SK-N-SH treated with all-trans-retinoic acid at 6 μM for 48 hours (cell line): Measurements from ENCODE around the gene C18orf54.
A peak's percentile ranks its signal among the peaks of the same experiment; 100 is the strongest.

Source experiments
- ATAC-seq: fragments of 200-7000 bp; cut with Tn5 transposase; 3 replicates; pipeline ENCODE4 v1.9.1; 2020; ENCODE audit warnings: mild to moderate bottlenecking, moderate library complexity
- ARNTL ChIP-seq: fragments of 450-650 bp; formaldehyde crosslinking; IDR thresholded peaks from 2 replicates; pipeline ENCODE4 v1.5.0; 2020; ENCODE audit warnings: low read depth, mild to moderate bottlenecking, moderate library complexity, borderline replicate concordance
- BACH2 ChIP-seq: fragments of 250-450 bp; sonication (Bioruptor Pico); IDR thresholded peaks from 2 replicates; pipeline ENCODE4 v1.9.0; 2021; ENCODE audit warnings: mild to moderate bottlenecking, borderline replicate concordance
- CSDC2 ChIP-seq: fragments of 250-450 bp; sonication (Bioruptor Pico); IDR thresholded peaks from 2 replicates; pipeline ENCODE4 v1.5.0; 2020; ENCODE audit warnings: mild to moderate bottlenecking, moderate library complexity
- ESRRG ChIP-seq: fragments of 250-450 bp; sonication (Bioruptor Pico); IDR thresholded peaks from 2 replicates; pipeline ENCODE4 v1.6.1; 2021; ENCODE audit warnings: mild to moderate bottlenecking
- GLIS3 ChIP-seq: fragments of 250-450 bp; sonication (Bioruptor Pico); IDR thresholded peaks from 2 replicates; pipeline ENCODE4 v1.5.0; 2020; ENCODE audit warnings: mild to moderate bottlenecking, moderate library complexity
- ISL1 ChIP-seq: fragments of 250-450 bp; sonication (Bioruptor Pico); IDR thresholded peaks from 2 replicates; pipeline ENCODE4 v2.1.2; 2022; ENCODE audit warnings: mild to moderate bottlenecking, moderate library complexity
- OSR1 ChIP-seq: fragments of 250-450 bp; sonication (Bioruptor Pico); IDR thresholded peaks from 2 replicates; pipeline ENCODE4 v1.8.0; 2022; ENCODE audit warnings: moderate library complexity, mild to moderate bottlenecking, inconsistent platforms
- PPARA ChIP-seq: fragments of 250-450 bp; sonication (Bioruptor Pico); IDR thresholded peaks from 2 replicates; pipeline ENCODE4 v1.5.0; 2020; ENCODE audit warnings: mild to moderate bottlenecking, borderline replicate concordance
- RARB ChIP-seq: fragments of 250-450 bp; sonication (Bioruptor Pico); IDR thresholded peaks from 2 replicates; pipeline ENCODE4 v1.8.0; 2021; ENCODE audit warnings: mild to moderate bottlenecking, moderate library complexity
- SNAI2 ChIP-seq: fragments of 250-450 bp; sonication (Bioruptor Pico); IDR thresholded peaks from 2 replicates; pipeline ENCODE4 v1.5.0; 2020; ENCODE audit warnings: mild to moderate bottlenecking, moderate library complexity
- TCF4 ChIP-seq: fragments of 250-450 bp; sonication (Bioruptor Pico); IDR thresholded peaks from 2 replicates; pipeline ENCODE4 v1.8.0; 2021; ENCODE audit warnings: mild to moderate bottlenecking, moderate library complexity, borderline replicate concordance
- TOX ChIP-seq: fragments of 250-450 bp; sonication (Bioruptor Pico); IDR thresholded peaks from 2 replicates; pipeline ENCODE4 v1.8.0; 2021; ENCODE audit warnings: mild to moderate bottlenecking, moderate library complexity, borderline replicate concordance
- ZC3H10 ChIP-seq: fragments of 250-450 bp; sonication (Bioruptor Pico); IDR thresholded peaks from 2 replicates; pipeline ENCODE4 v1.5.1; 2021; ENCODE audit warnings: mild to moderate bottlenecking, moderate library complexity
- ZFP3 ChIP-seq: fragments of 250-450 bp; sonication (Bioruptor Pico); IDR thresholded peaks from 2 replicates; pipeline ENCODE4 v1.5.0; 2020; ENCODE audit warnings: mild to moderate bottlenecking, moderate library complexity
- ZFP30 ChIP-seq: fragments of 450-650 bp; formaldehyde crosslinking; IDR thresholded peaks from 2 replicates; pipeline ENCODE4 v1.5.0; 2022; ENCODE audit warnings: mild to moderate bottlenecking, moderate library complexity
- ZNF565 ChIP-seq: fragments of 450-650 bp; formaldehyde crosslinking; conservative IDR thresholded peaks from 2 replicates; pipeline ENCODE4 v1.5.0; 2020; ENCODE audit warnings: low read depth, mild to moderate bottlenecking, moderate library complexity
- ZNF70 ChIP-seq: fragments of 450-650 bp; formaldehyde crosslinking; IDR thresholded peaks from 2 replicates; pipeline ENCODE4 v1.5.0; 2020; ENCODE audit warnings: mild to moderate bottlenecking, moderate library complexity
- ZNF8 ChIP-seq: fragments of 450-650 bp; formaldehyde crosslinking; IDR thresholded peaks from 2 replicates; pipeline ENCODE4 v1.5.0; 2020; ENCODE audit warnings: mild to moderate bottlenecking, moderate library complexity
- TF ChIP-seq, protein P1 (sequence below): fragments of 250-450 bp; sonication (Bioruptor Pico); IDR thresholded peaks from 2 replicates; pipeline ENCODE4 v1.5.1; 2021; ENCODE audit warnings: mild to moderate bottlenecking, moderate library complexity
- TF ChIP-seq, protein P2 (sequence below): fragments of 250-450 bp; sonication (Bioruptor Pico); IDR thresholded peaks from 2 replicates; pipeline ENCODE4 v1.8.0; 2020; ENCODE audit warnings: mild to moderate bottlenecking, moderate library complexity, borderline replicate concordance
- TF ChIP-seq, protein P3 (sequence below): fragments of 250-450 bp; sonication (Bioruptor Pico); IDR thresholded peaks from 2 replicates; pipeline ENCODE4 v1.5.0; 2020; ENCODE audit warnings: mild to moderate bottlenecking, moderate library complexity
- TF ChIP-seq, protein P4 (sequence below): fragments of 250-450 bp; sonication (Bioruptor Pico); IDR thresholded peaks from 2 replicates; pipeline ENCODE4 v1.5.1; 2020; ENCODE audit warnings: low read depth, mild to moderate bottlenecking, moderate library complexity
- TF ChIP-seq, protein P5 (sequence below): fragments of 250-450 bp; sonication (Bioruptor Pico); IDR thresholded peaks from 2 replicates; pipeline ENCODE4 v1.8.0; 2021; ENCODE audit warnings: low read depth, mild to moderate bottlenecking, moderate library complexity, borderline replicate concordance

Gene C18orf54

DNA sequence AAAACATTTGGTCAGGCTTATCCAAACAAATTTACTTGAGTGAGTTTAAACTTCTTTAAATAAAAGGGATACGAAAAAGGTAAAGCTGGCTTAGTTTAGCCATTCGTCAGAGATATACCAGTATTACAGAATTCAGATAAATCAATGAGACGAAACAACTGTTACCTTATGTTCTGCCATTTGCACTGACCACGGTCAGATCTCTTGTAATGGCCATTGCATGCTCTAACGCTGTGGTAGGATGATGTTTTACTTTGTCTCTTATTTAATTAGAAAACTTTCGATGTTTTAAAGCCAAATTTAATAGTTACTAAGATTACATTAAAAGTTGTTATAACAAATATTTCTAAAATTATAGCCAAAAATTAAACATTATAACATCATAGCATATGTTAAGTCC is 1.5 kb downstream of the C18orf54 start:
- TF ChIP-seq BACH2 (no peak), PPARA (no peak), TCF4 (no peak), RARB (CRISPR knock-in tag) (no peak), CSDC2 (CRISPR knock-in tag) (no peak), GLIS3 (CRISPR knock-in tag) (no peak), ZFP30 (no peak), ZNF565 (CRISPR knock-in tag) (no peak), ZFP3 (CRISPR knock-in tag) (no peak), TOX (CRISPR knock-in tag) (no peak), OSR1 (CRISPR knock-in tag) (no peak)
- TF ChIP-seq, protein P1, sequence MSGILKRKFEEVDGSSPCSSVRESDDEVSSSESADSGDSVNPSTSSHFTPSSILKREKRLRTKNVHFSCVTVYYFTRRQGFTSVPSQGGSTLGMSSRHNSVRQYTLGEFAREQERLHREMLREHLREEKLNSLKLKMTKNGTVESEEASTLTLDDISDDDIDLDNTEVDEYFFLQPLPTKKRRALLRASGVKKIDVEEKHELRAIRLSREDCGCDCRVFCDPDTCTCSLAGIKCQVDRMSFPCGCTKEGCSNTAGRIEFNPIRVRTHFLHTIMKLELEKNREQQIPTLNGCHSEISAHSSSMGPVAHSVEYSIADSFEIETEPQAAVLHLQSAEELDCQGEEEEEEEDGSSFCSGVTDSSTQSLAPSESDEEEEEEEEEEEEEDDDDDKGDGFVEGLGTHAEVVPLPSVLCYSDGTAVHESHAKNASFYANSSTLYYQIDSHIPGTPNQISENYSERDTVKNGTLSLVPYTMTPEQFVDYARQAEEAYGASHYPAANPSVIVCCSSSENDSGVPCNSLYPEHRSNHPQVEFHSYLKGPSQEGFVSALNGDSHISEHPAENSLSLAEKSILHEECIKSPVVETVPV (CRISPR knock-in tag), result no peak
- TF ChIP-seq, protein P2, sequence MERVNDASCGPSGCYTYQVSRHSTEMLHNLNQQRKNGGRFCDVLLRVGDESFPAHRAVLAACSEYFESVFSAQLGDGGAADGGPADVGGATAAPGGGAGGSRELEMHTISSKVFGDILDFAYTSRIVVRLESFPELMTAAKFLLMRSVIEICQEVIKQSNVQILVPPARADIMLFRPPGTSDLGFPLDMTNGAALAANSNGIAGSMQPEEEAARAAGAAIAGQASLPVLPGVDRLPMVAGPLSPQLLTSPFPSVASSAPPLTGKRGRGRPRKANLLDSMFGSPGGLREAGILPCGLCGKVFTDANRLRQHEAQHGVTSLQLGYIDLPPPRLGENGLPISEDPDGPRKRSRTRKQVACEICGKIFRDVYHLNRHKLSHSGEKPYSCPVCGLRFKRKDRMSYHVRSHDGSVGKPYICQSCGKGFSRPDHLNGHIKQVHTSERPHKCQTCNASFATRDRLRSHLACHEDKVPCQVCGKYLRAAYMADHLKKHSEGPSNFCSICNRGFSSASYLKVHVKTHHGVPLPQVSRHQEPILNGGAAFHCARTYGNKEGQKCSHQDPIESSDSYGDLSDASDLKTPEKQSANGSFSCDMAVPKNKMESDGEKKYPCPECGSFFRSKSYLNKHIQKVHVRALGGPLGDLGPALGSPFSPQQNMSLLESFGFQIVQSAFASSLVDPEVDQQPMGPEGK (CRISPR knock-in tag), result no peak
- TF ChIP-seq, protein P3, sequence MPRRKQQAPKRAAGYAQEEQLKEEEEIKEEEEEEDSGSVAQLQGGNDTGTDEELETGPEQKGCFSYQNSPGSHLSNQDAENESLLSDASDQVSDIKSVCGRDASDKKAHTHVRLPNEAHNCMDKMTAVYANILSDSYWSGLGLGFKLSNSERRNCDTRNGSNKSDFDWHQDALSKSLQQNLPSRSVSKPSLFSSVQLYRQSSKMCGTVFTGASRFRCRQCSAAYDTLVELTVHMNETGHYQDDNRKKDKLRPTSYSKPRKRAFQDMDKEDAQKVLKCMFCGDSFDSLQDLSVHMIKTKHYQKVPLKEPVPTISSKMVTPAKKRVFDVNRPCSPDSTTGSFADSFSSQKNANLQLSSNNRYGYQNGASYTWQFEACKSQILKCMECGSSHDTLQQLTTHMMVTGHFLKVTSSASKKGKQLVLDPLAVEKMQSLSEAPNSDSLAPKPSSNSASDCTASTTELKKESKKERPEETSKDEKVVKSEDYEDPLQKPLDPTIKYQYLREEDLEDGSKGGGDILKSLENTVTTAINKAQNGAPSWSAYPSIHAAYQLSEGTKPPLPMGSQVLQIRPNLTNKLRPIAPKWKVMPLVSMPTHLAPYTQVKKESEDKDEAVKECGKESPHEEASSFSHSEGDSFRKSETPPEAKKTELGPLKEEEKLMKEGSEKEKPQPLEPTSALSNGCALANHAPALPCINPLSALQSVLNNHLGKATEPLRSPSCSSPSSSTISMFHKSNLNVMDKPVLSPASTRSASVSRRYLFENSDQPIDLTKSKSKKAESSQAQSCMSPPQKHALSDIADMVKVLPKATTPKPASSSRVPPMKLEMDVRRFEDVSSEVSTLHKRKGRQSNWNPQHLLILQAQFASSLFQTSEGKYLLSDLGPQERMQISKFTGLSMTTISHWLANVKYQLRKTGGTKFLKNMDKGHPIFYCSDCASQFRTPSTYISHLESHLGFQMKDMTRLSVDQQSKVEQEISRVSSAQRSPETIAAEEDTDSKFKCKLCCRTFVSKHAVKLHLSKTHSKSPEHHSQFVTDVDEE (CRISPR knock-in tag), result no peak
- ATAC-seq, result peak; percentile 24; the same call in 1 of the 3 replicates

DNA sequence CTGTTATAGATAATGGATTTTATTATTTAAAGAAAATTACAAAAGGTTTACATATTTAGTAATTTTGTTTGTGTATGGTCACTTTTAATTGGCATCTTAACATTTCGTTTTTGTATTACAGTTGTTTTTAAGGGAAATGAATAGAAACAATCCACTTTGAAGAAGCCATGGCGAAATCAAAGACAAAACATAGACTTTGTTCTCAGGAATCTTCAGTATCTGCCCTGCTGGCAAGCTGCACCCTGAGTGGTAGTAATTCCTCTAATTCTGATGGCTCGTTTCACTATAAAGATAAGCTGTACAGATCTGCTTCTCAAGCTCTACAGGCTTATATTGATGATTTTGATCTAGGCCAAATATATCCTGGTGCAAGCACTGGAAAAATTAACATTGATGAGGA is 2.7 kb downstream of the C18orf54 start:
- TF ChIP-seq ZNF8 (CRISPR knock-in tag) (no peak), GLIS3 (CRISPR knock-in tag) (no peak), ISL1 (CRISPR knock-in tag) (no peak), OSR1 (CRISPR knock-in tag) (no peak), ZFP3 (CRISPR knock-in tag) (no peak), ZNF565 (CRISPR knock-in tag) (no peak), SNAI2 (CRISPR knock-in tag) (no peak), ZC3H10 (CRISPR knock-in tag) (no peak), PPARA (no peak), ARNTL (no peak), ZNF70 (CRISPR knock-in tag) (no peak), ESRRG (CRISPR knock-in tag) (no peak), ZFP30 (no peak), TCF4 (no peak)
- TF ChIP-seq, protein P2 (CRISPR knock-in tag), result no peak
- TF ChIP-seq, protein P1 (CRISPR knock-in tag), result no peak
- TF ChIP-seq, protein P4, sequence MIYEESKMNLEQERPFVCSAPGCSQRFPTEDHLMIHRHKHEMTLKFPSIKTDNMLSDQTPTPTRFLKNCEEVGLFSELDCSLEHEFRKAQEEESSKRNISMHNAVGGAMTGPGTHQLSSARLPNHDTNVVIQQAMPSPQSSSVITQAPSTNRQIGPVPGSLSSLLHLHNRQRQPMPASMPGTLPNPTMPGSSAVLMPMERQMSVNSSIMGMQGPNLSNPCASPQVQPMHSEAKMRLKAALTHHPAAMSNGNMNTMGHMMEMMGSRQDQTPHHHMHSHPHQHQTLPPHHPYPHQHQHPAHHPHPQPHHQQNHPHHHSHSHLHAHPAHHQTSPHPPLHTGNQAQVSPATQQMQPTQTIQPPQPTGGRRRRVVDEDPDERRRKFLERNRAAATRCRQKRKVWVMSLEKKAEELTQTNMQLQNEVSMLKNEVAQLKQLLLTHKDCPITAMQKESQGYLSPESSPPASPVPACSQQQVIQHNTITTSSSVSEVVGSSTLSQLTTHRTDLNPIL, result no peak
- TF ChIP-seq, protein P5, sequence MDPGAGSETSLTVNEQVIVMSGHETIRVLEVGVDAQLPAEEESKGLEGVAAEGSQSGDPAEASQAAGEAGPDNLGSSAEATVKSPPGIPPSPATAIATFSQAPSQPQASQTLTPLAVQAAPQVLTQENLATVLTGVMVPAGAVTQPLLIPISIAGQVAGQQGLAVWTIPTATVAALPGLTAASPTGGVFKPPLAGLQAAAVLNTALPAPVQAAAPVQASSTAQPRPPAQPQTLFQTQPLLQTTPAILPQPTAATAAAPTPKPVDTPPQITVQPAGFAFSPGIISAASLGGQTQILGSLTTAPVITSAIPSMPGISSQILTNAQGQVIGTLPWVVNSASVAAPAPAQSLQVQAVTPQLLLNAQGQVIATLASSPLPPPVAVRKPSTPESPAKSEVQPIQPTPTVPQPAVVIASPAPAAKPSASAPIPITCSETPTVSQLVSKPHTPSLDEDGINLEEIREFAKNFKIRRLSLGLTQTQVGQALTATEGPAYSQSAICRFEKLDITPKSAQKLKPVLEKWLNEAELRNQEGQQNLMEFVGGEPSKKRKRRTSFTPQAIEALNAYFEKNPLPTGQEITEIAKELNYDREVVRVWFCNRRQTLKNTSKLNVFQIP (CRISPR knock-in tag), result no peak
- TF ChIP-seq, all 23 proteins: peak for 0
- no peak for ATAC-seq
